Activated CD4-positive, alpha-beta T cell treated with anti-CD3 and anti-CD28 coated beads for 36 hours (primary cell): Measurements from ENCODE around the gene NFU1. TPM values are rescaled to one million over a fixed set of nuclear protein-coding genes. Genes with fewer than 3 reads are reported as not detected.
"Not testable (repeated sequence)": the region's sequence is repeated elsewhere in the genome, so short reads cannot be mapped to it uniquely, and the experiment has no call there.

Source experiments
- ATAC-seq: fragments of 200-7000 bp; cut with Tn5 transposase; one replicate; pipeline ENCODE4 v1.10.0; 2021; ENCODE audit warnings: mild to moderate bottlenecking, moderate library complexity
- CTCF ChIA-PET: fragments of 350-600 bp; sonication (Branson Sonifier 250); formaldehyde crosslinking; loops from one replicate; lab custom pipeline; 2021; ENCODE audit warnings: antibody characterized with exemption; lab: Charles Lee
- POLR2A ChIA-PET: fragments of 350-600 bp; sonication (Branson Sonifier 250); formaldehyde crosslinking; loops from one replicate; lab custom pipeline; 2021; ENCODE audit warnings: antibody characterized with exemption, inconsistent platforms; lab: Charles Lee
- DNase-seq: peaks from one replicate; pipeline ENCODE4 v3.0.0-alpha.2; 2020
- H3K27ac Mint-ChIP-seq: one replicate; pipeline ENCODE4 v1.8.0; 2021; ENCODE audit warnings: mixed read lengths
- H3K27me3 Mint-ChIP-seq: one replicate; pipeline ENCODE4 v1.8.0; 2021; ENCODE audit warnings: mixed read lengths
- H3K36me3 Mint-ChIP-seq: one replicate; pipeline ENCODE4 v1.8.0; 2021; ENCODE audit warnings: low read depth, mixed read lengths
- H3K4me1 Mint-ChIP-seq: one replicate; pipeline ENCODE4 v1.8.0; 2021; ENCODE audit warnings: mixed read lengths
- H3K4me3 Mint-ChIP-seq: one replicate; pipeline ENCODE4 v1.8.0; 2021; ENCODE audit warnings: mild to moderate bottlenecking, moderate library complexity, mixed read lengths
- H3K9me3 Mint-ChIP-seq: one replicate; pipeline ENCODE4 v1.8.0; 2021; ENCODE audit warnings: low read depth, mixed read lengths
- intact Hi-C, 2 experiments: fragments of 100-400 bp; cut with DNase I in 1 of 2; cut with micrococcal nuclease in 1 of 2; formaldehyde crosslinking; loops; one replicate each; pipeline versions ENCODE4 v1.14.2 to v1.15.1; 2022 to 2024; cut with DNase I, micrococcal nuclease
- total RNA-seq, 2 experiments: library from RNA; stranded (reverse); gene quantifications; one replicate each; pipeline ENCODE4 v1.2.3, GENCODE V29; 2021

The NFU1 gene
- total RNA-seq, 2 experiments from 2014 or later: 30.0 to 34.3 TPM

DNA sequence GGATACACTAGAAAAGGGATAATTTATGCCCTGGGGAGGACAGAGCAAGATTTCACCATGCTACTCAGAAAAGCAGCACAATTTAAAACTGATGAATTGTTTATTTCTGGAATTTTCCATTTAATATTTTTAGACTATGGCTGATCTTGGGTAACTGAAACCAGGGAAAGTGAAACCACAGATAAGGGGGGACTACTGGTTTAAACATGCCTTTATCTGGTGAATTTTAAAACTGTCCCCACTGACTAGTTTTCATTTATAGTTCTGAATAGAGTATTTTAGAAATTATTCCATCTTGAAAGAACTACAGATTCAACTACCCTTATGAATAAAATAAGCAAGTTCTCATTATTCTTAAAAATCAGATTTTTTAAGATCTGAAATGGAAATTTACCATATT is 15.0 kb downstream of the NFU1 start:
- ChIA-PET POLR2A (no interaction called here), CTCF (interaction anchor here (0.7 kb wide), 1 partner anchor 31 kb away, joined by 3 read pairs; no protein-coding TSS in a partner anchor)
- no peak for DNase-seq
- intact Hi-C loops: no loop called here
- no peaks in the 10 kb centered on the region for H3K4me1 Mint-ChIP-seq
- H3K27ac Mint-ChIP-seq: no peak overlapping the region
- no peak for ATAC-seq
- no peaks in the 10 kb centered on the region for H3K9me3 Mint-ChIP-seq
- no peaks in the 10 kb centered on the region for H3K27me3 Mint-ChIP-seq
- no peak overlapping the region for H3K4me3 Mint-ChIP-seq
- H3K36me3 Mint-ChIP-seq: peaks cover 11% of the 10 kb centered on the region

DNA sequence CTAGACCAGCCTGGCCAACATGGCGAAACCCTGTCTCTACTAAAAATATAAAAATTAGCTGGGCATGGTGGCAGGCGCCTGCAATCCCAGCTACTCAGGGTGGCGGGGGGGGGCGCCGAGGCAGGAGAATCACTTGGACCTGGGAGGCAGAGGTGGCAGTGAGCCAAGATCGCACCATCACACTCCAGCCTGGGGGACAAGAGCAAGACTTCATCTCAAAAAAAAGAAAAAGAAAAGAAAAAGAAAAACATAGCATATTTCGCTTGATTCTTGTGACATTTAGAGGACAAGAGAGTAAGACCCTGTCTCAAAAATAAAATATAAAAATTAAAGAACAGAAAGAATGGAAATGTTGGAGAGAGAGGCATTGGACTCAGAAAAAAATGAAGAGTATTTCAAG is 18.1 kb downstream of the NFU1 start:
- H3K4me1 Mint-ChIP-seq, DNase-seq, H3K9me3 Mint-ChIP-seq, H3K4me3 Mint-ChIP-seq, intact Hi-C loops, H3K27ac Mint-ChIP-seq, H3K36me3 Mint-ChIP-seq, H3K27me3 Mint-ChIP-seq, ATAC-seq: not testable (repeated sequence)
- CTCF ChIA-PET: interaction anchor here (1.5 to 2.3 kb wide), 2 partner anchors 18 to 43 kb away, joined by 6 to 10 read pairs; partner anchors contain the start of gene NFU1
- POLR2A ChIA-PET: interaction anchor here (0.7 kb wide), 1 partner anchor 34 kb away, joined by 8 read pairs; no protein-coding TSS in a partner anchor

DNA sequence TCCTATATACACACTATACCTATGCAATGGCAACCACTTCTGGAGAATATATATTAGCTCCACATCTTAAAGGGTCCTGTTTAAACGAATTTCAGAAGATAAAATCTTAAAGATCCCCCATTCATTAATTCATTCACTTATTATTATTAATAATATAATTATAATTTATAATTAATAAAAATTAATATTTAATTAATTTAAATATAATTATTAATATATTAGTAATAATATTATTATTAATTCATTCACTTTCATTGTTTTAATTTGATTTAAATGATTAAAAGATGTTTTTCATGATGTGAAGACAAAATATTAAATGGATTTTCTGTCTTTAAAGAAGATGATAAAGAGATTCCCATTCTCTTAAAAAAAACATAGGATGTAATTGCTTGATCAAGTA is 21.1 kb downstream of the NFU1 start:
- H3K9me3 Mint-ChIP-seq: no peaks in the 10 kb centered on the region
- intact Hi-C loops: no loop called here
- DNase-seq (no peak), ATAC-seq (no peak)
- no peaks in the 10 kb centered on the region for H3K27me3 Mint-ChIP-seq
- no peaks in the 10 kb centered on the region for H3K4me1 Mint-ChIP-seq
- ChIA-PET POLR2A (no interaction called here), CTCF (no interaction called here)
- H3K4me3 Mint-ChIP-seq: no peak overlapping the region
- H3K27ac Mint-ChIP-seq: no peak overlapping the region
- peaks cover 11% of the 10 kb centered on the region for H3K36me3 Mint-ChIP-seq

GRCh38 chr2:69411120-69411519 is 26.1 kb downstream of the NFU1 start:
- DNase-seq: no peak
- intact Hi-C loops: no loop called here
- Mint-ChIP-seq H3K27ac (no peak overlapping the region), H3K4me3 (no peak overlapping the region), H3K27me3 (no peaks in the 10 kb centered on the region), H3K4me1 (peaks cover 8% of the 10 kb centered on the region), H3K36me3 (peaks cover 16% of the 10 kb centered on the region), H3K9me3 (no peaks in the 10 kb centered on the region)
- ATAC-seq: no peak
- POLR2A ChIA-PET: no interaction called here
- CTCF ChIA-PET: interaction anchor here (0.7 kb wide), 1 partner anchor 22 kb away, joined by 3 read pairs; no protein-coding TSS in a partner anchor

DNA sequence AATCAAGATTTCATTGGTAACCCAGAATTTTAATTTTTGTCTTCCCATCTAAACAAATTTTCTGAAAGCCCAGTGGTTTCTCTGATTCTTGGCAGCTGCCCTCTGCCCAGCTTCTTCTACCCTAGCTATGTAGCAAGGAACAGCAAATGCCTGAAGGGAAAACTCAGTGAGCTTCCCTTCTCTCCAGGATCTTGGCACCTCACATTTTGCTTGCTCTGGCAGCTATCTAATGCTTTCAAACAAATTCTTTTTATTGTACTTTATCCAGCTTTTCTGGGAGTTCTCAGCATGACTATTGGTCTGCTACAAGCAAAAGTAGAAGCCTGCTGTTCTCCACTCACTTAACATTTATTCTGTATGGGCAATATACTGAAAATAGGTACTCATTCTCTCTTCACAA is 31.9 kb downstream of the NFU1 start:
- peaks cover 34% of the 10 kb centered on the region for H3K36me3 Mint-ChIP-seq
- CTCF ChIA-PET: interaction anchor here (0.6 to 0.7 kb wide), 3 partner anchors 34 to 733 kb away, joined by 3 to 4 read pairs (median 3); no protein-coding TSS in a partner anchor

GRCh38 chr2:69400121-69400520 is 37.1 kb downstream of the NFU1 start:
- intact Hi-C loops: no loop called here
- Mint-ChIP-seq H3K9me3 (no peaks in the 10 kb centered on the region), H3K4me3 (no peak overlapping the region), H3K27me3 (no peaks in the 10 kb centered on the region), H3K36me3 (peaks cover 28% of the 10 kb centered on the region), H3K27ac (no peak overlapping the region), H3K4me1 (no peaks in the 10 kb centered on the region)
- CTCF ChIA-PET: interaction anchor here (0.7 to 1.2 kb wide), 4 partner anchors 24 to 937 kb away, joined by 3 to 4 read pairs (median 3); no protein-coding TSS in a partner anchor
- ATAC-seq (no peak), DNase-seq (no peak)
- POLR2A ChIA-PET: no interaction called here

More for the DNA sequence above, 31.9 kb downstream of the NFU1 start:
- no peaks in the 10 kb centered on the region for H3K9me3 Mint-ChIP-seq
- H3K4me3 Mint-ChIP-seq: no peak overlapping the region
- DNase-seq (no peak), ATAC-seq (no peak)
- H3K27ac Mint-ChIP-seq: no peak overlapping the region
- H3K27me3 Mint-ChIP-seq: no peaks in the 10 kb centered on the region
- intact Hi-C loops: no loop called here
- POLR2A ChIA-PET: no interaction called here
- H3K4me1 Mint-ChIP-seq: peaks cover 8% of the 10 kb centered on the region

DNA sequence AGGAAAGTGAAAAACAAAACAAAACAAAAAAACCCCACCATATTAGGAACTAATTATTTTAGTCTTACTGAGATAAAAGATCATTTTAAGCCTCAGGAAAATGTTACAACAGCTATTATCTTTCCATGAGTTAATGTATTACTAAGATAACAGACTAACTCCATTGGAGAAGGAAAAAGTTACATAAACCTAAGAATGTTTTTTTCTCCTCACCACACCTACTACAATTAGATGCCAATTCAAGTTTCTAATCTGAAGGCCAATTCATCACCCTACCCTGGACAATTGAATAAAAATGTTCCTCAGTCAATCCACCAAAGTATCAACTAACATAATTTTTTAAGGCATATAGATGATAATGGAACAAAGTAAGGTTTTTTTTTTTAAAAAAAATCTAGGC is 40.0 kb downstream of the NFU1 start:
- intact Hi-C loops: no loop called here
- no peak overlapping the region for H3K27ac Mint-ChIP-seq
- ChIA-PET POLR2A (no interaction called here), CTCF (interaction anchor here (0.8 kb wide), 1 partner anchor 25 kb away, joined by 3 read pairs; no protein-coding TSS in a partner anchor)
- ATAC-seq (no peak), DNase-seq (no peak)
- peaks cover 27% of the 10 kb centered on the region for H3K36me3 Mint-ChIP-seq
- no peaks in the 10 kb centered on the region for H3K27me3 Mint-ChIP-seq
- H3K4me3 Mint-ChIP-seq: no peak overlapping the region
- no peaks in the 10 kb centered on the region for H3K4me1 Mint-ChIP-seq
- no peaks in the 10 kb centered on the region for H3K9me3 Mint-ChIP-seq

GRCh38 chr2:69395866-69396265 is 41.4 kb downstream of the NFU1 start:
- no peak for ATAC-seq
- H3K27me3 Mint-ChIP-seq: no peaks in the 10 kb centered on the region
- no peak overlapping the region for H3K4me3 Mint-ChIP-seq
- H3K27ac Mint-ChIP-seq: no peak overlapping the region
- no peaks in the 10 kb centered on the region for H3K4me1 Mint-ChIP-seq
- DNase-seq: no peak
- no peaks in the 10 kb centered on the region for H3K9me3 Mint-ChIP-seq
- POLR2A ChIA-PET: no interaction called here
- CTCF ChIA-PET: interaction anchor here (0.7 kb wide), 1 partner anchor 246 kb away, joined by 3 read pairs; no protein-coding TSS in a partner anchor
- intact Hi-C loops: no loop called here
- peaks cover 23% of the 10 kb centered on the region for H3K36me3 Mint-ChIP-seq

- Mint-ChIP-seq H3K36me3 (peaks cover 20% of the 10 kb centered on the region), H3K27me3 (no peaks in the 10 kb centered on the region), H3K27ac (no peak overlapping the region), H3K4me1 (no peaks in the 10 kb centered on the region), H3K9me3 (no peaks in the 10 kb centered on the region), H3K4me3 (no peak overlapping the region)
- intact Hi-C loops: no loop called here
- ChIA-PET CTCF (no interaction called here), POLR2A (no interaction called here)
- DNase-seq (no peak), ATAC-seq (no peak)
Measured at GRCh38 chr2:69393963-69394362, 43.3 kb downstream of the NFU1 start.

- no peak for ATAC-seq
- Mint-ChIP-seq H3K27ac (no peak overlapping the region), H3K36me3 (peaks cover 15% of the 10 kb centered on the region), H3K4me3 (no peak overlapping the region), H3K27me3 (no peaks in the 10 kb centered on the region), H3K4me1 (peaks cover 18% of the 10 kb centered on the region), H3K9me3 (no peaks in the 10 kb centered on the region)
- intact Hi-C loops: no loop called here
- no peak for DNase-seq
- ChIA-PET POLR2A (interaction anchor here (0.6 kb wide), 1 partner anchor 708 kb away, joined by 3 read pairs; no protein-coding TSS in a partner anchor), CTCF (interaction anchor here (0.6 to 2.6 kb wide), 6 partner anchors 13 to 114 kb away, joined by 3 to 15 read pairs (median 4); partner anchors contain the start of gene NFU1)
Measured at GRCh38 chr2:69390471-69390870, 46.8 kb downstream of the NFU1 start.

GRCh38 chr2:69390001-69390400 is 47.2 kb downstream of the NFU1 start:
- CTCF ChIA-PET: interaction anchor here (0.6 to 2.6 kb wide), 3 partner anchors 12 to 64 kb away, joined by 3 to 15 read pairs (median 7); no protein-coding TSS in a partner anchor
- peaks cover 13% of the 10 kb centered on the region for H3K36me3 Mint-ChIP-seq
- no peaks in the 10 kb centered on the region for H3K27me3 Mint-ChIP-seq
- no peak overlapping the region for H3K4me3 Mint-ChIP-seq
- DNase-seq (no peak), ATAC-seq (no peak)
- no peaks in the 10 kb centered on the region for H3K9me3 Mint-ChIP-seq
- no peak overlapping the region for H3K27ac Mint-ChIP-seq
- intact Hi-C loops: no loop called here
- peaks cover 19% of the 10 kb centered on the region for H3K4me1 Mint-ChIP-seq
- POLR2A ChIA-PET: no interaction called here

DNA sequence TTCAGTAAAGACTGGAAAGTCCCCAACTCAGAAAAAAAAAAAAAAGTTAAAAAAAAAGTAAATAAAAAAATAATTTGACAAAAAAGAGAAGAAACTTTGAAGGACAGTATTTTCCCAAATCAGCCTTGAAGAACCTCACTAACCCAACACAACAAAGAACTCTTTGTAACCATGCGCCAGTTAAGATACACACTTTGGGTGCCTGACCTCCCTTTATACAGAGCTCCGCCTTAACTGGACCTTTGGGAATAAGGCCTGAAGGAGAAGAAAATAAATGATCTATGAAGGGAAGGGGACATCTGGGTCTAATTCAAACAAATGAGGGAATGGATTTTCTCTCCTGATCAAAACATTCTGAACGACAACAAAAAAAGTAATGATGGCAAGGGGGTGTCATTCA is 48.0 kb downstream of the NFU1 start:
- H3K9me3 Mint-ChIP-seq: no peaks in the 10 kb centered on the region
- no peak overlapping the region for H3K4me3 Mint-ChIP-seq
- peaks cover 26% of the 10 kb centered on the region for H3K4me1 Mint-ChIP-seq
- ChIA-PET POLR2A (no interaction called here), CTCF (interaction anchor here (1.9 to 2.6 kb wide), 2 partner anchors 11 to 14 kb away, joined by 7 to 15 read pairs; no protein-coding TSS in a partner anchor)
- no peaks in the 10 kb centered on the region for H3K27me3 Mint-ChIP-seq
- intact Hi-C loops: loop anchor here in 1 of 2 experiments (10.0 kb wide), 2 partner anchors 624 to 866 kb away; partner anchors contain the start of gene PCYOX1
- H3K36me3 Mint-ChIP-seq: peaks cover 7% of the 10 kb centered on the region
- H3K27ac Mint-ChIP-seq: no peak overlapping the region
- ATAC-seq (no peak), DNase-seq (no peak)
